ENCODE measurements around the gene PRIM2. TPM values are rescaled to one million over a fixed set of nuclear protein-coding genes. Genes with fewer than 3 reads are reported as not detected.

The PRIM2 gene
- total and polyA plus RNA-seq, 10 of the 15 experiments (the other 5 are each of a cell fraction or from before 2014, with no cell fraction given) = 13.2 to 38.6 (median 25.1) TPM

GRCh38 chr6:57301757-57302156 lies 15.7 kb upstream of the PRIM2 start (continued):
- no peak for TF ChIP-seq SKIL (IDR thresholded peaks at IDR 0.05; ENCODE audit: low read depth, poor library complexity, severe bottlenecking)
- TF ChIP-seq NFYB (IDR thresholded peaks at IDR 0.05; ENCODE audit: insufficient read depth, low read depth, low read length) = no peak

- Histone ChIP-seq H4K20me1 (ENCODE audit: control insufficient read depth, insufficient read depth) (no peaks in the 10 kb centered on the region), H3K36me3 (ENCODE audit: control insufficient read depth in 2 of 2, insufficient read depth in 2 of 2, low read length in 1 of 2) (no peaks in the 10 kb centered on the region), H3K9me3 (replicated peaks; ENCODE audit: control insufficient read depth, insufficient read depth, low read length) (no peaks in the 10 kb centered on the region), H3K4me3 (no peak overlapping the region), H3K27ac (ENCODE audit: control insufficient read depth, insufficient read depth) (no peak overlapping the region), H3K27me3 (replicated peaks in 1 of 2; ENCODE audit: control insufficient read depth in 2 of 2, insufficient read depth in 2 of 2, low read length in 1 of 2) (no peaks in the 10 kb centered on the region), H3K4me1 (ENCODE audit: control insufficient read depth, insufficient read depth, low read length) (no peaks in the 10 kb centered on the region), H2AFZ (ENCODE audit: control insufficient read depth, low read depth, low read length) (no peak overlapping the region), H3K9ac (ENCODE audit: control insufficient read depth, insufficient read depth, low read length) (no peak overlapping the region), H3K4me2 (ENCODE audit: control insufficient read depth, insufficient read depth) (no peak overlapping the region), H3K79me2 (ENCODE audit: control insufficient read depth, insufficient read depth, low read length) (no peaks in the 10 kb centered on the region)
- TF ChIP-seq BMI1 (IDR thresholded peaks at IDR 0.05; ENCODE audit: borderline replicate concordance) (no peak), EED (IDR thresholded peaks at IDR 0.05; ENCODE audit: low read depth) (no peak), EGR1 (IDR thresholded peaks at IDR 0.05; ENCODE audit: borderline replicate concordance in 1 of 2, low read depth in 2 of 2, low read length in 2 of 2) (no peak), CREB1 (IDR thresholded peaks at IDR 0.05; ENCODE audit: low read depth) (no peak), CBFB (IDR thresholded peaks at IDR 0.05; ENCODE audit: low read depth) (no peak), SRF (IDR thresholded peaks at IDR 0.05; ENCODE audit: low read depth in 2 of 2, low read length in 2 of 2) (no peak), ZNF384 (IDR thresholded peaks at IDR 0.05; ENCODE audit: borderline replicate concordance, low read depth, low read length) (no peak), YY1 (IDR thresholded peaks at IDR 0.05; ENCODE audit: low read depth, low read length) (no peak), POLR2A (IDR thresholded peaks at IDR 0.05; ENCODE audit: low read depth, low read length) (no peak), TCF7 (IDR thresholded peaks at IDR 0.05; ENCODE audit: borderline replicate concordance) (no peak), CEBPB (IDR thresholded peaks at IDR 0.05; ENCODE audit: borderline replicate concordance in 1 of 2, low read depth in 2 of 2, low read length in 2 of 2) (no peak), BRCA1 (IDR thresholded peaks at IDR 0.05; ENCODE audit: low read depth, low read length) (no peak), EP300 (IDR thresholded peaks at IDR 0.05; ENCODE audit: borderline replicate concordance in 1 of 2, control insufficient read depth in 1 of 2, low read depth in 2 of 2, low read length in 2 of 2) (no peak), JUNB (IDR thresholded peaks at IDR 0.05) (no peak), RCOR1 (conservative IDR thresholded peaks at IDR 0.05; ENCODE audit: low read depth, low read length) (no peak), SP1 (IDR thresholded peaks at IDR 0.05; ENCODE audit: low read depth, low read length) (no peak), HDGF (IDR thresholded peaks at IDR 0.05) (no peak), USF2 (IDR thresholded peaks at IDR 0.05; ENCODE audit: borderline replicate concordance, low read depth, low read length) (no peak), IRF3 (IDR thresholded peaks at IDR 0.05) (no peak)
- ChIA-PET CTCF (interaction anchor here (0.7 to 1.0 kb wide), 2 partner anchors 318 to 398 kb away, joined by 3 read pairs; no protein-coding TSS in a partner anchor), POLR2A (no interaction called here), RAD21 (ENCODE audit: unreplicated experiment) (no interaction called here), SMC1A (ENCODE audit: uncharacterized antibody, unreplicated experiment) (interaction anchor here (0.7 kb wide), 1 partner anchor 104 kb away, joined by 3 read pairs; no protein-coding TSS in a partner anchor)
- DNase-seq (ENCODE audit: low read depth, low spot score) (no peak), ATAC-seq (no peak), FAIRE-seq (no peak)
- in situ Hi-C loops (cut with MboI) (no loop called here), intact Hi-C loops (cut with micrococcal nuclease; ENCODE audit: unreplicated experiment) (no loop called here)
- 54% methylated on average over 2 of the region's 2 CpGs for WGBS (ENCODE audit: insufficient coverage, insufficient replicate concordance, low lambda C conversion rate, missing lambda C conversion rate)
- BruUV-seq (replicated peaks) = no TSS peak
These were observed 15.0 kb upstream of the PRIM2 start for GRCh38 chr6:57302477-57302876.
